Brain pericyte (primary cell): ENCODE results near the gene SPNS1.
"Not testable (repeated sequence)": the region's sequence is repeated elsewhere in the genome, so short reads cannot be mapped to it uniquely, and the experiment has no call there.

Source experiments
- DNase-seq: peaks from one replicate; pipeline ENCODE4 v3.0.0-alpha.2; 2012; ENCODE audit warnings: low read depth, low spot score

SPNS1 gene

DNA sequence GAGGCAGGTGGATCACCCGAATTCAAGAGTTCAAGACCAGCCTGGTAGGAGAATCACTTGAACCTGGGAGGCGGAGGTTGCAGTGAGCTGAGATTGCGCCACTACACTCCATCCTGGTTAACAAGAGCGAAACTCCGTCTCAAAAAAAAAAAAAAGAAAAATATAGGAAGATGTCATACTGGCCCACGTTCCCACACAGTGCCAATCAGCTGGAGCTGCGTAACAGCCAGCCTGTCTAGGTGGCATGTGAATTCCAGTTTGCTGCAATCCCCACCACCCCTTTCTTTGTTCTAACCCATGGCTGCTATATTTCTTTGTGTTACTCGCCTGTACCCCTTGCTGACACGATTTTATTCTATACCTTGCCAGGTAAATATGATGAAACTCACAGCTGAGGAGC, 16.4 kb upstream of the SPNS1 start:
- no peak for DNase-seq

DNA sequence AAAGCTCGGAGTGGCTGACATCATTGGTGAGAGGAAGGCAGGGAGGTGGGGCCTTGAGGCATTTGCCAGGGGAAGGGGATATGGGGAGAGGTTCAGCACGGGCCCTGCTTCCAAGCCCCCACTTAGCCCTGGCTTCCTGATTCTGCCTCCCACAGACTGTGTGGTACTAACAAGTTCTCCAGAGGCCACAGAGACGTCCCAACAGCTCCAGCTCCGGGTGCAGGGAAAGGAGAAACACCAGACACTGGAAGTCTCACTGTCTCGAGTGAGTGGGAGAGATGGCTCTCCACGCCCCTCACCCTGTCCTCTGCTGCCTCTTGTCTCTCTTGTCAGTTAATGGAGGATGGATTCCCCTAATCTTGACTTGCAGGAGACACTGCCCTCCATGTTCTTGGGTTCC, 15.7 kb upstream of the SPNS1 start:
- no peak for DNase-seq

DNA sequence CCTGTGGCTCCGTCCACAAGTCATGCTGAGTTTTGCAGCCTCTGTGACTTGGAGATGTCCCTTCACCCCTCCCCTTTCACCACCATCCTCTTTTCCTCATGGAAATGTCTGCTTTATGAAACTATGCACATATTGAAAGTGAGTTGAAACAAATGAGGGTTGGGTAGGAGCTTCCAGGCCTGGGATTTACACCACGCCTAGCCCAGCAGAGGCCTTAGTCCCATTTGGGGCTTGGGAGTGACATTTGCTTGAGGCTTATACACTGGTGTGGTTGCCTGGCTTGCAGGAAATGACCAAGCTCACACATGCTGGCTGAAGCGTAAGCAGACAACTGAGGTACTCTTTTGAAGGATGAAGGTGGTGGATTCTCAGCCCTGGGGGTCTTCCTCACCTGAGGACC, 10.5 kb upstream of the SPNS1 start:
- no peak for DNase-seq

DNA sequence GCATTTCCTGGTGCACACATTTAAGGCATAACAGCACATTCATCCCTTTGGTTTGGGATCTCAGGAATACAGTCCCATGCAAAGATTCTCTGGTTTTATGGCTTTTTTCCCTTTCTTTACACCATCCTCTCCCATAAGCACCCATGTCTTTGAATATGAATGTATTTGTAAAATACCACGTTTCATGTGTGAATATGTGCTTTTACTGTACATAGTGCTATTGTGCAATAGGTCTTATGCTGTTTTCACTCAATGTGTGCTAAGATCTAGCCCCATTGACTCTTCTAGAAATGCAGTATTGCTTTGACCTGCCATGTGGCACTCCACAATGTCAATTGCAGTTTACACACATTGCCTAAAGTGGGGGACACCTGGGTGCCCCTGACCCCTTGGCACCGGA, 10.1 kb upstream of the SPNS1 start:
- no peak for DNase-seq

DNA sequence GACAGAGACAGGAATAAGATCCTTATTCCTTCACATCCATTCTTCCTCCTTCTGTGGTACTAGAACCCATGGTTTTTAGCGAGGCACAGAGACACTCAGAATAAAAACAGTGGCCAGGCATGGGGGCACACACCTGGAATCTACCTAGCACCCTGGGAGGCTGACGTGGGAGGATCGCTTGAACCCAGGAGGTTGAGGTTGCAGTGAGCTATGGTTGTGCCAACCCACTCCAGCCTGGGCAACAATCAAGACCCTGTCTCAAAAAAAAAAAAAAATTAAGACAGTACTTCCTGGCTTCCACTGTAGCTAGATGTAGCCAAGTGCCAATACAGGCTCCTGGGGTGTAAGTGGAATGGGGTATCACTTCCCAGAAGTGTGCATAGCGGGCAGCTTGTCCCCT, 7.4 kb upstream of the SPNS1 start:
- DNase-seq: no peak

DNA sequence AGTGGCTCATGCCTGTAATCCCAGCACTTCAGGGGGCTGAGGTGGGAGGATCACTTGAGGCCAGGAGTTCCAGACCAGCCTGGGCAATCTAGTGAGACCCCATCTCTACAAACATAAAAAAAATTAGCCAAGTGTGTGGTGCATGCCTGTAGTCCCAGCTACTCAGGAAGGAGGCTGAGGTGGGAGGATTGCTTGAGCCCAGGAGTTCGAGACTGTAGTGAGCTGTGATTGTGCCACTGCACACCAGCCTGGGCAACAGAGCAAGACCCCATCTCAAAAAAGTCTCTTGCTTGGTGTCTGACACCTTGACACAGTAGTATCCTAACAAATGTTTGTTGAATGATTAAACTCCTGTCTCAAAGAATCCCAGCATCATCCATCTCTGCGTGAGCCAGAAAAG, 4.9 kb upstream of the SPNS1 start:
- not testable (repeated sequence) for DNase-seq

DNA sequence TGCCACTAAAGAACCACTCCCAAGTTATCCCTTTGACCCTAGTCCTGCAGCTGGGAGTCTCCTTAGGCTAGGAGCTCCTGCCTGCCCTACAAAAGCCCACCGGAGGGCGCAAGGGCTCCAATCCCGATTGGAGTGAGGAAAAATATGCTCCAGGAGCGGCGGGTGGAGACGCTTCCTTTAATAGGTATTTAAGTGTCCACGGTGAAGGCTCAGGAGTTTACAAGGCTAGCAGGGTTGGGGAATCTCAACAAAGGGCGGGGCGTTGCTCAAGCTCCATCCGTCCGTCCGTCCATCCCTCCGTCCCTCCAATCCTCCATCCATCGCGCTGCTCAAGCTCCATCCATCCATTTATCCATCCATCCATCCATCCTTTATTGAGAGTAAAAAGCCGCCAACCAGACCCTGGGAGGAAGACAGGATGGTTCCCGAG, 556 bp upstream of the SPNS1 start:
- no peak for DNase-seq

DNA sequence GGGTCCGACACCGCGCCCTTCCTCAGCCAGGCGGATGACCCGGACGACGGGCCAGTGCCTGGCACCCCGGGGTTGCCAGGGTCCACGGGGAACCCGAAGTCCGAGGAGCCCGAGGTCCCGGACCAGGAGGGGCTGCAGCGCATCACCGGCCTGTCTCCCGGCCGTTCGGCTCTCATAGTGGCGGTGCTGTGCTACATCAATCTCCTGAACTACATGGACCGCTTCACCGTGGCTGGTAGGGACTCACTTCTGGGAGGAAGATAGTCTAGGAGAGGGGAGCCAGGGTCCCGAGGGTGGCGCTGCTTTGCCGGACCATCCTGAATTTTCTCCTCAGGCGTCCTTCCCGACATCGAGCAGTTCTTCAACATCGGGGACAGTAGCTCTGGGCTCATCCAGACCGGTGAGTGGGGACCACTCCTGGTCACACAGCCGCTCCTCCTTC, 601 bp downstream of the SPNS1 start:
- DNase-seq: no peak

DNA sequence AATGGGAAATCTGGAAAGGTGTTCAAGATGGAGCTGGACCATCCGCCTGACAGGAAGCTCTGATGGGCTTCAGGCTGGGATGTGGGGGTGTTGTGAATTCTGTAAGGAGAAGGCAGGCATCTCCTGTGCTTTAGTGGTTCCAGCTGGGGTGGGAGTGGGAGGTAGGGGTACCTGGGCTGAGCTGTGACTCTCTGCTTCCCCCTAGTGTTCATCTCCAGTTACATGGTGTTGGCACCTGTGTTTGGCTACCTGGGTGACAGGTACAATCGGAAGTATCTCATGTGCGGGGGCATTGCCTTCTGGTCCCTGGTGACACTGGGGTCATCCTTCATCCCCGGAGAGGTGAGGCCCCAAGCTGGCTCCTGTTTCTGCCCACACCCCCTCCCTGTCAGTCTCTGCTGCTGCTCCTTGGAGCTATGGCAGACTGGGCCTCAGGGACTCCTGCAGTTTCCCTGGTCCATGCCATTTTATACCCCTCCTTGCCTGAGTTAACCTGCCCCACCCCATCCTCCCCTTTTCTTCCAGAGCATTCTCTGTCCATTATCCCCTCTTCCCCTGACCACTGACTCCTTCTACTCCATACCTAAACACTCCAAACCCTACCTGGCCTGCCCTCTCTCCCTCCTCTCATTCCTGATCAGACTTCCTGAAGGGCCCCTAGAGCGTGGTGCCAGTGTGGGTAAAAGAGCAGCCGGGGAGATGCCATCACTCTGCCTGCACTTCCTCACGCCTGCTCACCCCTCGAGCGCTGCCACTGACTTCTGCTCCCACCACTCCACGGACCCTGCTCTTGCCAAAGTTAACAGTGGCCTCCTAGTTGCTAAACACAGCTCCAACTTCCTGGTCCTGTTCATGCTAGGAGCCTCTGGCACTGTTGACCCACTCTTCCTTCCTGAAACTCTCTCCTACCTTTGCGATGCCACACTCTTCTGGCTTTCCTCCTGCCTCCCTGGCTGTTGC, 3.4 kb downstream of the SPNS1 start:
- DNase-seq: no peak

DNA sequence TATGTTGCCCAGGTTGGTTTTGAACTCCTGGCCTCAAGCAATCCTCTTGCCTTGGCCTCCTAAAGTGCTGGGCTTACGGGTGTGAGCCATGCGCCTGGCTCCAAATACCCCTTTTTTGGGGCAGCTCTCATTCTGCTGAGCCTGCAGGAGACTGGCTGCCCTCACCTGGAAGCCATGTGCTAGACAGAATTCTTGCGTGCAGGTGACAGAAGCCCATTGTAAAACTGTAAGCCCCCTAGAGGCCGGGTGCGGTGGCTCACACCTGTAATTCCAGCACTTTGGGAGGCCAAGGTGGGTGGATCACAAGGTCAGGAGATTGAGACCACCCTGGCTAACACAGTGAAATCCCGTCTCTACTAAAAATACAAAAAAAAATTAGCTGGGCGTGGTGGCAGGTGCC, 5.8 kb downstream of the SPNS1 start:
- DNase-seq: not testable (repeated sequence)

DNA sequence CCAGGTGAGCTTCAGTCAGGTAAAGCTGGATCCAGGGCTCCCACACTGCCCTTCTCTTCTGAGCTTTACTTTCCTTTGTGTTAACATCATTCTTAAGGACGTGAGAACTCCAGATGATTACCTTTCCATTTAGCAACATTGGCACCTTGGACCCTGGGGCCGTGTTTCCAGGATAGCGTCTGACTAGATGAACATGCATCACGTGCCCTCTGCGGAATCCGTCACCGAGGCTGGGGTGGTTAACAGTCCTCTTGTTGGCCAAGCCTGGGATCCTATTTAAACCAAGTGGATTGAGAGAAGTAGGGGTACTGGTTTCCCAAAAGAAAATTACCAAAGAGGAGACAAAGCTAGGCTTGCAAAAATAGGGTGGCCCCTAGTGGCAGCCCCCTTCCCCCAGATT, 6.4 kb downstream of the SPNS1 start:
- no peak for DNase-seq

DNA sequence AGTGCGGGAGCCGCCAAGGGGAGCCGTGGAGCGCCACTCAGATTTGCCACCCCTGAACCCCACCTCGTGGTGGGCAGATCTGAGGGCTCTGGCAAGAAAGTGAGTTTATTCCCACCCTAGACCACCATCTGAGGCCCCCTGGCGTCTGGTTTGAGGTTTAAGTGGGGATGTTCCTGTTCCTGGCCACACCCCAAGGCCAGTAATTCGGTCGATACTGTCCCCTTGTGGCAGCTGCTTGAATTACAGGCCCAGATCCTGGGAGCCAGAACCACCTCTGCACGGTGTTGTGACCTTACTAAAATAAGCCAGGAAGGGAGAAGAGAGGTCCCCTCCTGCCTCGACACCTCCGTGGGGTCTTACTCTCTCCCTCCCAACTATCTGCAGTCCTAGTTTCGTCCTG, 6.9 kb downstream of the SPNS1 start:
- DNase-seq: no peak

DNA sequence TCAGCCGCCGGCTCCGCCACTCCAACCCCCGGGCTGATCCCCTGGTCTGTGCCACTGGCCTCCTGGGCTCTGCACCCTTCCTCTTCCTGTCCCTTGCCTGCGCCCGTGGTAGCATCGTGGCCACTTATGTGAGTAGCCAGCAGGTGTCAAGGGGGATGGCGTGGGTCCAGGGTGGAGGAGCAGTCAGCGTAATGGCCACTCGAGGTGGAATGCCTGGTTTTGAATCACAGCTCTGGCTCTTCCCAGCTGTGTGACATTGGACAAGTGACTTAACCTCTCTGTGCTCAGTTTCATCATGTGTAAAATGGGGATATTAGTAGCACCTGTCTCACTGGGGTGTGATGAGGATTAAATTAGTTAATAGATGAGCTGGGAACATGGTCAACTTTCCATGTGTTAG, 7.8 kb downstream of the SPNS1 start:
- DNase-seq: no peak

DNA sequence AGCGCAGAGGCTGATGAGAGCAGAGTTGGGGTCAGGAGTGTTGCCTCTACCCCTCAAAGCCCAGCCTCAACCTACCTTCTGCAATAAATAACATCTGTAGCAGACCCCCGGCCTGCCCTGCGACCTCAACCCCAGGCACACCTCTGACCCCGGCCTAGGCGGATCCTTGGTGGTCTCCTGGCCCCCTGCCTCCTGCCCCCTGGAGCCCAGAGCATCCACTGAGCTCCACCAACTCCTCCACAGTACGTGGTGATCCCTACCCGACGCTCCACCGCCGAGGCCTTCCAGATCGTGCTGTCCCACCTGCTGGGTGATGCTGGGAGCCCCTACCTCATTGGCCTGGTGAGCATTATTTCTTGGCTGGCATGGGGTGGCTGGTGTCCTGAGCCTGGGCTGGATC, 8.4 kb downstream of the SPNS1 start:
- no peak for DNase-seq

DNA sequence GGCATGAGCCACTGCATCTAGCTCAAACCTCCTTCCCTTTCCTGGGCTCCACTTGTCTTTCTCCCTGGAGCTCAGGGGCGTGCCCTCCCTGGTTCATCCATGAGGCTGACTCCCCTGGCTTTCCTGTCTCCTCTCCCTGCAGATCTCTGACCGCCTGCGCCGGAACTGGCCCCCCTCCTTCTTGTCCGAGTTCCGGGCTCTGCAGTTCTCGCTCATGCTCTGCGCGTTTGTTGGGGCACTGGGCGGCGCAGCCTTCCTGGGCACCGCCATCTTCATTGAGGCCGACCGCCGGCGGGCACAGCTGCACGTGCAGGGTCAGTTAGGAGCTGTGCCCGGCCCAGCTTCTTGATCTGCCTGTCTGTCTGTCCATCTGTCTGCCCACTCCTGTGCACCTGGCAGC, 9.1 kb downstream of the SPNS1 start:
- no peak for DNase-seq

DNA sequence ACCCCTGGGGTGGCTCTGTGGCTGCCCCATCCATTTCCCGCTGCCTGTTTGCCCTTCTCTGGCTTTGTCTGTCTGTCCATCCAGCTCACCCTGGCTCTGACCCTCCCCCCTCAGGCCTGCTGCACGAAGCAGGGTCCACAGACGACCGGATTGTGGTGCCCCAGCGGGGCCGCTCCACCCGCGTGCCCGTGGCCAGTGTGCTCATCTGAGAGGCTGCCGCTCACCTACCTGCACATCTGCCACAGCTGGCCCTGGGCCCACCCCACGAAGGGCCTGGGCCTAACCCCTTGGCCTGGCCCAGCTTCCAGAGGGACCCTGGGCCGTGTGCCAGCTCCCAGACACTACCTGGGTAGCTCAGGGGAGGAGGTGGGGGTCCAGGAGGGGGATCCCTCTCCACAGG, 9.5 kb downstream of the SPNS1 start:
- DNase-seq: no peak

DNA sequence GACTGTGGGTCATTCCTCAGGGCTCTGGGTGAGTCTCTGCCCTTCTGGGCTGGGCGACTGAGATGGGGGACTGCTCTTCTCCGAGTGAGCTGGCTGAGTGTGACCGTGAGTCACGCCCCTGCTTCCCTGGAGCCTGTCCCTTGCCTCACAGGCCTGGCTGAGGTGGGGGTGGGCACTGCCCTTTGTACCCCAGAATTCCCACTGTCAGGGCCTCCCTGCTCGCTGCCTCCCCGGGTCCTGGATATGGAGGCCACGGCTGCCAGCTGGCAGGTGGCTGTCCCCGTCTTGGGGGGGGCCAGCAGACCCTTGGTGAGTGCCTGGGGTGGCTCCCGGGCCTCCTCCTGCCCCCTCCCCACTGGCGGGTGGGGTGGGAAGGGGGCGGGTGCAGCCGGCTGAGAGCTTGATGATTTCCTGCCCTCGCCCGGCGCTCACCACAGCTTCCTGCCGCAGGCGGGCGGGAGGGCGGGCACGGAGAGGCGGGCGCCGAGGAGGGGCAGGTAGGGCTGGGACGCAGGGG, 10.1 kb downstream of the SPNS1 start, which contains the start of gene LAT:
Gene LAT, plus strand, starts transcription at position 434 of the 517 bp plus-strand sequence. CDS start 366 bp downstream, outside the sequence.
- no peak for DNase-seq

DNA sequence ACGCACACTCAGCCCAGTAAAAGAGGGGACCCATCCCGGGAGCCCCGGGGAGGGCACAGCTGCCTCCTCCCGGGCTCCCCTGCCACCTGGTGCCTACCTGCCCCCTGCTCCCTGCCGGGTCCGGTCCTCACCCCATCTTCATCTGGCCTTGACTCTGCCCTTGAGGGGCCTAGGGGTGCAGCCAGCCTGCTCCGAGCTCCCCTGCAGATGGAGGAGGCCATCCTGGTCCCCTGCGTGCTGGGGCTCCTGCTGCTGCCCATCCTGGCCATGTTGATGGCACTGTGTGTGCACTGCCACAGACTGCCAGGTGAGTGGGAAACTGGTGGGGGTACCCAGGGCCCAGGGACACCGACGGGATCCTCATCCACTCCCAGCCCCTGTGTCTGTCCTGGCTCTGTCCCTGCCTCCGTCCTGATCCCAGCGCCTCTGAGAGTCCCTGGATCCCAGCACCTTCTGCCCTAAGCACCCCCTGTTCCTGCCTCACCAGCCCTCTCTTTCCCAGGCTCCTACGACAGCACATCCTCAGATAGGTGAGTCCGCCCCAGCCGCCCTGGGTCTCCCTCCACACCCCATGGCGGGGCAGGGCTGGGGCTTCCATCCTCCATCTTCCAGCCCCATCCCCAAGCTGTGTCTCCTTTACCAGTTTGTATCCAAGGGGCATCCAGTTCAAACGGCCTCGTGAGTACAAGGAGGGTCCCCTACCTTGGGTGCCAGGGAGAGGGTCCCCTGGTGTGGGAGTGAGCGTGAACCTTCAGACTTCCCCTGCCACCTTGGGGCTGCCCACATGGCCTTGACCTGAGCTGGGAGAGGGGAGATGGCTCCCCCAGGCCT, 10.8 kb downstream of the SPNS1 start:
- no peak for DNase-seq

DNA sequence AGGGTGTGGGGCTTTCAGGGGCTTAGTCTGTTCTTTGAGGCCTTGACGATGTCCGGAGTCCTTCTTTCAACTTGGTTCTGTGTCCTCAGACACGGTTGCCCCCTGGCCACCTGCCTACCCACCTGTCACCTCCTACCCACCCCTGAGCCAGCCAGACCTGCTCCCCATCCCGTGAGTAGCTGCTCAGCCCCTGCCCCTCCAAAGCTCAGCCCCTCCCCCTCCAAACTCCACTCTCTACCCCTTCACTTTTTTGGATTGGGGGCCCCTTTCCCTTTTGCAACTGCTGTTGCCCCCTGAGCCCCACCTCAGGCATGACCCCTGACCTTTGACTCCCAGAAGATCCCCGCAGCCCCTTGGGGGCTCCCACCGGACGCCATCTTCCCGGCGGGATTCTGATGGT, 11.5 kb downstream of the SPNS1 start:
- DNase-seq: no peak

DNA sequence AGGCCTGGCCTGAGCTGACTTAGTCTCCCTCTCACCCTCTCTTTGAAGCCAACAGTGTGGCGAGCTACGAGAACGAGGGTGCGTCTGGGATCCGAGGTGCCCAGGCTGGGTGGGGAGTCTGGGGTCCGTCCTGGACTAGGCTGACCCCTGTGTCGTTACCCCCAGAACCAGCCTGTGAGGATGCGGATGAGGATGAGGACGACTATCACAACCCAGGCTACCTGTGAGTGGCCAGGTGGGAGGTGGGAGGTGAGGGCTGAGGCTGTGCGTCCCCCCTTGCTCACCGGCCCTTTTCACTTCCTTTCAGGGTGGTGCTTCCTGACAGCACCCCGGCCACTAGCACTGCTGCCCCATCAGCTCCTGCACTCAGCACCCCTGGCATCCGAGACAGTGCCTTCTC, 11.9 kb downstream of the SPNS1 start:
- no peak for DNase-seq

DNA sequence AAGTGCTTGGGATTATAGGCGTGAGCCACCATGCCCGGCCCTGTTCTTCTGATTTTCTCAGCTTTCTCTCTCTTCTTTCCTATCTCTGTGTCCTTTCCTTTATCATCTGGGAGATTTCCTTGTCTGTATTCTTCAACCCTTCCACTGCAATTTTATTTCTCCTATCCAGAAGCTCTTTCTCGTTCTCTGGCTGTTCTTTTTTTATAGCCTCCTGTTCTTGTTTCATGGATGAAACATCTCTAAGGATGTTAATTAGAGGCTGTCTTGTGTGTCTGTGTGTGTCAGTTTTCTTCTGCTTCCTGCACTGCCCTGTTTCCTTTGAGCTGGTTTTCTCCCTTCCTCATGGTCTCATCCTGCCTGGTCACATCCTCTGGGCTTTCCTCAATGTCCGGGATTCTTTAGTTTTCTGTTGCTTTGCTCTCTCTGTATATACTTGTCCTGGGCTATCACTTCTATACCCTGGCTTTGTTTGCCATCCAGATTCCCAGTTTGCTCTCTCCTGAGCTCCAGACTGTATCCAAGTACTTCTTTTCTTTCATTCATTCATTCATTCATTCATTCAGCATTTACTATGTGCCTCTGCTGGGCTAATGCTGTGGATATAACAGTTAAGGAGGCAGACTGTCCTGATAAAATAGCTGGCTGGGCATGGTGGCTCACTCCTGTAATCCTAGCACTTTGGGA, 12.7 kb downstream of the SPNS1 start:
- DNase-seq: no peak

DNA sequence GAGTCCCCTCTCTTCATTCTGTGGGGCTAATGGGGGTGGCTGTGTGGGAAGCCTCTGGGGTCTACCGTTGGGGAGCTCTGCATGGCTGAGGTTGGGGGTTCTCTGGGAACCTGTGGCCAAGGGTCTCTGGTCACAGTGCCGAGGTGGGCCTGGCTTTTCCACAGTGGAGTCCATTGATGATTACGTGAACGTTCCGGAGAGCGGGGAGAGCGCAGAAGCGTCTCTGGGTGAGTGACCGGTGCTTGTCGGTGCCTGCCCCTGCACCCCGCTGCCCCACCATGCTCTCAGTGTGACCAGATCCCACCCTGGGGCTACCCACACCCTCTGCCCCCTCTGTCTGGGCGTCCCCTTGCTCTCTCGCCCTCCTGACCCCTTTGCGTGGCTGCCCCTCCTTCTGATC, 14.8 kb downstream of the SPNS1 start:
- no peak for DNase-seq
